ENCODE data around the gene COL18A1.

COL18A1 gene

GRCh38 chr21:45391743-45392572 lies 13.0 kb upstream of the COL18A1 start:
- TF ChIP-seq GATA1 (IDR thresholded peaks at IDR 0.05; ENCODE audit: low read depth, low read length) (no peak), POLR2A (IDR thresholded peaks at IDR 0.05; ENCODE audit: low read length) (no peak)
- no peak for DNase-seq

- TF ChIP-seq GATA1 (IDR thresholded peaks at IDR 0.05; ENCODE audit: low read depth, low read length) (no peak), POLR2A (IDR thresholded peaks at IDR 0.05; ENCODE audit: low read length) (no peak)
Observed at GRCh38 chr21:45392573-45392971, 12.4 kb upstream of the COL18A1 start.

GRCh38 chr21:45393021-45393420 lies 11.9 kb upstream of the COL18A1 start:
- TF ChIP-seq GATA1 (IDR thresholded peaks at IDR 0.05; ENCODE audit: low read depth, low read length) (no peak), POLR2A (IDR thresholded peaks at IDR 0.05; ENCODE audit: low read length) (no peak)
- no peak for DNase-seq

More at GRCh38 chr21:45392573-45392971, 12.4 kb upstream of the COL18A1 start:
- no peak for DNase-seq

- no peak for TF ChIP-seq POLR2A (IDR thresholded peaks at IDR 0.05; ENCODE audit: low read length)
- TF ChIP-seq GATA1 (IDR thresholded peaks at IDR 0.05; ENCODE audit: low read depth, low read length), result no peak
- no peak for DNase-seq
Observed at GRCh38 chr21:45393833-45394638, 10.9 kb upstream of the COL18A1 start.

GRCh38 chr21:45396620-45396995 lies 8.4 kb upstream of the COL18A1 start:
- no peak for DNase-seq
- TF ChIP-seq POLR2A (IDR thresholded peaks at IDR 0.05; ENCODE audit: low read length) (no peak), GATA1 (IDR thresholded peaks at IDR 0.05; ENCODE audit: low read depth, low read length) (no peak)

GRCh38 chr21:45397381-45397780 lies 7.6 kb upstream of the COL18A1 start:
- no peak for DNase-seq
- no peak for TF ChIP-seq GATA1 (IDR thresholded peaks at IDR 0.05; ENCODE audit: low read depth, low read length)
- TF ChIP-seq POLR2A (IDR thresholded peaks at IDR 0.05; ENCODE audit: low read length), result no peak

- TF ChIP-seq GATA1 (IDR thresholded peaks at IDR 0.05; ENCODE audit: low read depth, low read length), result no peak
- no peak for TF ChIP-seq POLR2A (IDR thresholded peaks at IDR 0.05; ENCODE audit: low read length)
- DNase-seq, result peak; percentile 28 to 37
Observed at GRCh38 chr21:45401054-45401518, 3.9 kb upstream of the COL18A1 start.

- TF ChIP-seq GATA1 (IDR thresholded peaks at IDR 0.05; ENCODE audit: low read depth, low read length), result no peak
- no peak for TF ChIP-seq POLR2A (IDR thresholded peaks at IDR 0.05; ENCODE audit: low read length)
- DNase-seq, result no peak
Observed at GRCh38 chr21:45401916-45402900, 2.8 kb upstream of the COL18A1 start.

- TF ChIP-seq GATA1 (IDR thresholded peaks at IDR 0.05; ENCODE audit: low read depth, low read length) (no peak), POLR2A (IDR thresholded peaks at IDR 0.05; ENCODE audit: low read length) (no peak)
- peak in 1 of 2 experiments; percentile 26 for DNase-seq
Observed at GRCh38 chr21:45403133-45403824, 1.7 kb upstream of the COL18A1 start.

GRCh38 chr21:45403825-45404729 lies 888 bp upstream of the COL18A1 start:
- no peak for TF ChIP-seq POLR2A (IDR thresholded peaks at IDR 0.05; ENCODE audit: low read length)
- no peak for TF ChIP-seq GATA1 (IDR thresholded peaks at IDR 0.05; ENCODE audit: low read depth, low read length)
- DNase-seq, result peak; percentile 58 to 73

GRCh38 chr21:45405271-45405818 lies 380 bp downstream of the COL18A1 start:
- TF ChIP-seq POLR2A (IDR thresholded peaks at IDR 0.05; ENCODE audit: low read length) (peak; percentile 22), GATA1 (IDR thresholded peaks at IDR 0.05; ENCODE audit: low read depth, low read length) (no peak)
- peak; percentile 76 to 81 for DNase-seq

All from erythroblast (primary cell).